Liver (tissue), 3 donors: Measurements from ENCODE around the gene PHLPP1.

Experiments
- CTCF ChIP-seq: fragments of 150-350 bp; IDR thresholded peaks from 2 replicates; pipeline ENCODE4 v1.5.1; 2017; ENCODE audit warnings: improper control_type of control experiment, low read depth, low read length; ENCODE audit not compliant: missing input control
- FOXA1 ChIP-seq: IDR thresholded peaks from 2 replicates; pipeline ENCODE4 v1.6.1; 2016; ENCODE audit warnings: antibody characterized with exemption
- MAX ChIP-seq: IDR thresholded peaks from 2 replicates; pipeline ENCODE4 v1.6.1; 2016; ENCODE audit warnings: antibody characterized with exemption
- RAD21 ChIP-seq, 2 donors: IDR thresholded peaks; 2 replicates each; pipeline ENCODE4 v1.6.1; 2016; ENCODE audit warnings: antibody characterized with exemption in 2 of 2, mild to moderate bottlenecking in 2 of 2
- TAF1 ChIP-seq: conservative IDR thresholded peaks from 2 replicates; pipeline ENCODE4 v1.6.1; 2016; ENCODE audit warnings: antibody characterized with exemption, mild to moderate bottlenecking
- donor health status: healthy.
- donor health status: healthy.

GRCh38 chr18:62758591-62758990, 43.2 kb downstream of the PHLPP1 start:
- TF ChIP-seq TAF1 (no peak), CTCF (no peak), MAX (no peak), FOXA1 (no peak), RAD21 (IDR thresholded peaks at IDR 0.05) (no peak)
